Liver (tissue), 3 donors: ENCODE data around the gene NMNAT2.

Experiments
- CTCF ChIP-seq: fragments of 150-350 bp; IDR thresholded peaks from 2 replicates; pipeline ENCODE4 v1.5.1; 2017; ENCODE audit warnings: improper control_type of control experiment, low read depth, low read length; ENCODE audit not compliant: missing input control
- MAX ChIP-seq: IDR thresholded peaks from 2 replicates; pipeline ENCODE4 v1.6.1; 2016; ENCODE audit warnings: antibody characterized with exemption
- RAD21 ChIP-seq, 2 donors: IDR thresholded peaks; 2 replicates each; pipeline ENCODE4 v1.6.1; 2016; ENCODE audit warnings: antibody characterized with exemption in 2 of 2, mild to moderate bottlenecking in 2 of 2
- SP1 ChIP-seq: IDR thresholded peaks from 2 replicates; pipeline ENCODE4 v1.6.1; 2018; ENCODE audit warnings: antibody characterized with exemption, mild to moderate bottlenecking
- TAF1 ChIP-seq: conservative IDR thresholded peaks from 2 replicates; pipeline ENCODE4 v1.6.1; 2016; ENCODE audit warnings: antibody characterized with exemption, mild to moderate bottlenecking
- YY1 ChIP-seq: IDR thresholded peaks from 2 replicates; pipeline ENCODE4 v1.6.1; 2016; ENCODE audit warnings: antibody characterized with exemption, mild to moderate bottlenecking
- donor health status: healthy.
- donor health status: healthy.

GRCh38 chr1:183443011-183443410 lies 24.8 kb upstream of the NMNAT2 start:
- TF ChIP-seq CTCF (no peak), SP1 (no peak), TAF1 (no peak), MAX (no peak), RAD21 (IDR thresholded peaks at IDR 0.05) (no peak), YY1 (no peak)
